NCI-H2171 treated with DMSO at 0.1 percent for 48 hours (cell line): ENCODE measurements around the gene NID1.

Source experiments
- DNase-seq: peaks from one replicate; lab custom pipeline; 2025; lab: John Stamatoyannopoulos, UW

The NID1 gene

GRCh38 chr1:235954306-235955283 is 110.3 kb downstream of the NID1 start:
- no peak for DNase-seq

GRCh38 chr1:235953801-235954200 is 111.1 kb downstream of the NID1 start:
- no peak for DNase-seq

GRCh38 chr1:235952950-235953615 is 111.8 kb downstream of the NID1 start:
- no peak for DNase-seq

GRCh38 chr1:235951661-235952060 is 113.2 kb downstream of the NID1 start:
- DNase-seq, result no peak

- no peak for DNase-seq
These were observed 114.6 kb downstream of the NID1 start for GRCh38 chr1:235950318-235950717.

- no peak for DNase-seq
These were observed 116.0 kb downstream of the NID1 start for GRCh38 chr1:235948774-235949427.

- DNase-seq, result no peak
These were observed 116.9 kb downstream of the NID1 start for GRCh38 chr1:235947989-235948388.

- DNase-seq, result no peak
These were observed 118.3 kb downstream of the NID1 start for GRCh38 chr1:235946571-235946981.

GRCh38 chr1:235945775-235946570 is 118.9 kb downstream of the NID1 start:
- no peak for DNase-seq

GRCh38 chr1:235943581-235944114 is 121.2 kb downstream of the NID1 start:
- no peak for DNase-seq

- no peak for DNase-seq
These were observed 121.8 kb downstream of the NID1 start for GRCh38 chr1:235942979-235943575.

- DNase-seq, result no peak
These were observed 122.3 kb downstream of the NID1 start for GRCh38 chr1:235942625-235942934.

- DNase-seq, result no peak
These were observed 122.8 kb downstream of the NID1 start for GRCh38 chr1:235941876-235942624.

GRCh38 chr1:235940285-235940684 is 124.6 kb downstream of the NID1 start:
- DNase-seq, result no peak

GRCh38 chr1:235939480-235939775 is 125.5 kb downstream of the NID1 start:
- DNase-seq, result no peak

GRCh38 chr1:235938709-235939479 is 126.0 kb downstream of the NID1 start:
- no peak for DNase-seq

GRCh38 chr1:235937123-235937522 is 127.8 kb downstream of the NID1 start:
- no peak for DNase-seq

GRCh38 chr1:235935235-235936225 is 129.4 kb downstream of the NID1 start:
- no peak for DNase-seq

GRCh38 chr1:235933766-235934116 is 131.1 kb downstream of the NID1 start:
- DNase-seq, result no peak
